ENCODE results near the gene CD80. TPM values are rescaled to one million over a fixed set of nuclear protein-coding genes. Genes with fewer than 3 reads are reported as not detected.
A peak's percentile ranks its signal among the peaks of the same experiment; 100 is the strongest.

CD80 gene
- total and polyA plus RNA-seq, 10 of the 15 experiments (the other 5 are each of a cell fraction or from before 2014, with no cell fraction given): 41.4 to 137 (median 58.1) TPM

GRCh38 chr3:119542168-119542767 is 17.1 kb downstream of the CD80 start:
- Histone ChIP-seq H3K9ac (ENCODE audit: control insufficient read depth, insufficient read depth, low read length) (no peak overlapping the region), H3K4me3 (0 out of 2 replicates have a peak overlapping the region, but pooled peaks have one; percentile 17), H3K9me3 (replicated peaks; ENCODE audit: control insufficient read depth, insufficient read depth, low read length) (no peaks in the 10 kb centered on the region; the same call in 1 of the 3 replicates), H2AFZ (ENCODE audit: control insufficient read depth, low read depth, low read length) (no peak overlapping the region), H3K27me3 (replicated peaks in 1 of 2; ENCODE audit: control insufficient read depth in 2 of 2, insufficient read depth in 2 of 2, low read length in 1 of 2) (no peaks in the 10 kb centered on the region), H4K20me1 (ENCODE audit: control insufficient read depth, insufficient read depth) (no peaks in the 10 kb centered on the region), H3K36me3 (ENCODE audit: control insufficient read depth in 2 of 2, insufficient read depth in 2 of 2, low read length in 1 of 2) (peaks cover 0 to 40% of the 10 kb centered on the region in 2 experiments), H3K27ac (ENCODE audit: control insufficient read depth, insufficient read depth) (peak overlapping the region; percentile 55), H3K79me2 (ENCODE audit: control insufficient read depth, insufficient read depth, low read length) (peaks cover 83% of the 10 kb centered on the region), H3K4me2 (ENCODE audit: control insufficient read depth, insufficient read depth) (peak overlapping the region; percentile 51), H3K4me1 (ENCODE audit: control insufficient read depth, insufficient read depth, low read length) (peaks cover 16% of the 10 kb centered on the region)
- ChIA-PET POLR2A (interaction anchor here (0.6 to 2.3 kb wide), 7 partner anchors 14 to 87 kb away, joined by 3 to 11 read pairs (median 4); partner anchors contain the start of gene TIMMDC1), CTCF (interaction anchor here (0.8 to 1.7 kb wide), 5 partner anchors 8 to 139 kb away, joined by 3 to 7 read pairs (median 4); partner anchors contain the start of gene CD80), SMC1A (ENCODE audit: uncharacterized antibody, unreplicated experiment) (interaction anchor here (1.0 to 4.0 kb wide), 10 partner anchors 8 to 130 kb away, joined by 3 to 28 read pairs (median 6); partner anchors contain the start of gene CD80), RAD21 (ENCODE audit: unreplicated experiment) (interaction anchor here (1.3 to 6.0 kb wide), 6 partner anchors 15 to 134 kb away, joined by 3 to 27 read pairs (median 4); partner anchors contain the start of gene TMEM39A)
- in situ Hi-C loops (cut with MboI) (no loop called here), intact Hi-C loops (cut with micrococcal nuclease; ENCODE audit: unreplicated experiment) (no loop called here)
- DNase-seq (ENCODE audit: low read depth, low spot score) (no peak), ATAC-seq (peak; percentile 26), FAIRE-seq (no peak)
- BruUV-seq (replicated peaks): no TSS peak
- 2% methylated on average over 2 of the region's 2 CpGs for WGBS (ENCODE audit: insufficient coverage, insufficient replicate concordance, low lambda C conversion rate, missing lambda C conversion rate)
- no peak for TF ChIP-seq BCLAF1 (IDR thresholded peaks at IDR 0.05)
- TF ChIP-seq SP1 (IDR thresholded peaks at IDR 0.05; ENCODE audit: low read depth, low read length): no peak
- no peak for TF ChIP-seq FOXK2 (IDR thresholded peaks at IDR 0.05)
- TF ChIP-seq CUX1 (IDR thresholded peaks at IDR 0.05; ENCODE audit: insufficient replicate concordance, low read depth, low read length): no peak
- no peak for TF ChIP-seq HCFC1 (IDR thresholded peaks at IDR 0.05; ENCODE audit: low read length)
- no peak for TF ChIP-seq ATF2 (IDR thresholded peaks at IDR 0.05; ENCODE audit: low read length)
- no peak for TF ChIP-seq SIX5 (IDR thresholded peaks at IDR 0.05; ENCODE audit: low read depth, low read length, severe bottlenecking)
- TF ChIP-seq KAT2A (conservative IDR thresholded peaks at IDR 0.05; ENCODE audit: control insufficient read depth, low read depth, low read length): no peak
- no peak for TF ChIP-seq JUNB (IDR thresholded peaks at IDR 0.05)
- 0 out of 2 replicates have a peak, but pooled peaks have one; percentile 39 for TF ChIP-seq ZBTB4 (CRISPR knock-in tag; IDR thresholded peaks at IDR 0.05)
